Endodermal cell (in vitro differentiated cells): Measurements from ENCODE around the gene ZNF701. TPM values are rescaled to one million over a fixed set of nuclear protein-coding genes. Genes with fewer than 3 reads are reported as not detected.
"Not testable (repeated sequence)": the region's sequence is repeated elsewhere in the genome, so short reads cannot be mapped to it uniquely, and the experiment has no call there.

Source experiments
- DNase-seq: peaks from one replicate; pipeline ENCODE4 v3.0.0-alpha.2; 2017
- H3K27ac ChIP-seq: 2 replicates; pipeline ENCODE4 v1.5.1; 2013; ENCODE audit warnings: mild to moderate bottlenecking, low read depth, low read length, moderate library complexity
- H3K27me3 ChIP-seq: 2 replicates; pipeline ENCODE4 v1.6.1; 2013; ENCODE audit warnings: mild to moderate bottlenecking, low read length, moderate library complexity; ENCODE audit not compliant: insufficient read depth, control insufficient read depth, poor library complexity, severe bottlenecking
- H3K36me3 ChIP-seq: 2 replicates; pipeline ENCODE4 v1.7.0; 2013; ENCODE audit warnings: mild to moderate bottlenecking, low read length, moderate library complexity; ENCODE audit not compliant: control insufficient read depth, insufficient read depth
- H3K4me1 ChIP-seq: one replicate; pipeline ENCODE4 v1.7.0; 2013; ENCODE audit warnings: low read length; ENCODE audit not compliant: control insufficient read depth, insufficient read depth
- H3K4me3 ChIP-seq: 2 replicates; pipeline ENCODE4 v1.5.1; 2013; ENCODE audit warnings: mild to moderate bottlenecking, low read length, moderate library complexity
- H3K9ac ChIP-seq: 2 replicates; pipeline ENCODE4 v1.6.1; 2013; ENCODE audit warnings: mild to moderate bottlenecking, low read length, moderate library complexity; ENCODE audit not compliant: poor library complexity, severe bottlenecking; ENCODE audit errors: extremely low read depth
- H3K9me3 ChIP-seq: 2 replicates; pipeline ENCODE4 v1.6.1; 2013; ENCODE audit warnings: mild to moderate bottlenecking, low read length, moderate library complexity; ENCODE audit not compliant: control insufficient read depth
- H3K27ac Mint-ChIP-seq: 2 replicates; pipeline ENCODE4 v1.8.0; 2020; ENCODE audit warnings: mixed read lengths
- H3K27me3 Mint-ChIP-seq: 2 replicates; pipeline ENCODE4 v1.8.0; 2021; ENCODE audit warnings: mild to moderate bottlenecking, mixed read lengths; ENCODE audit not compliant: insufficient read depth
- H3K36me3 Mint-ChIP-seq: 2 replicates; pipeline ENCODE4 v1.8.0; 2020; ENCODE audit warnings: low read depth, mixed read lengths
- H3K4me1 Mint-ChIP-seq: 2 replicates; pipeline ENCODE4 v1.8.0; 2020; ENCODE audit warnings: mixed read lengths
- H3K4me3 Mint-ChIP-seq: 2 replicates; pipeline ENCODE4 v1.8.0; 2020; ENCODE audit warnings: mild to moderate bottlenecking, moderate library complexity, mixed read lengths
- H3K9me3 Mint-ChIP-seq: 2 replicates; pipeline ENCODE4 v1.8.0; 2020; ENCODE audit warnings: mild to moderate bottlenecking, mixed read lengths
- WGBS, 2 experiments: methylation state at CpG; one replicate each; pipeline versions ENCODE4 v1.1.5 to v1.1.7; 2013; ENCODE audit warnings: missing lambda C conversion rate in 2 of 2, mixed read lengths in 1 of 2; ENCODE audit not compliant: insufficient coverage in 1 of 2, insufficient read length in 1 of 2; 5-methylcytosine and 5-hydroxymethylcytosine counted together
- total RNA-seq, 2 donors: library from RNA; stranded (reverse); fragmentation: NEBNext Ultra II Directional in 1 of 2; extraction: Animal tissue kit (Norgen Biotek cat#: 25700) in 1 of 2; gene quantifications; 2 replicates in 1 of 2; 3 replicates in 1 of 2; pipeline ENCODE4 v1.2.1, GENCODE V29; 2021
- TF ChIP-seq, protein P1 (sequence below): fragments of 200-600 bp; sonication (generic); conservative IDR thresholded peaks from 2 replicates; pipeline ENCODE4 v1.5.0; 2021; ENCODE audit warnings: antibody characterized with exemption, mild to moderate bottlenecking

ZNF701 gene
- total RNA-seq, 2 donors from 2014 or later: 42.0 to 45.3 TPM

DNA sequence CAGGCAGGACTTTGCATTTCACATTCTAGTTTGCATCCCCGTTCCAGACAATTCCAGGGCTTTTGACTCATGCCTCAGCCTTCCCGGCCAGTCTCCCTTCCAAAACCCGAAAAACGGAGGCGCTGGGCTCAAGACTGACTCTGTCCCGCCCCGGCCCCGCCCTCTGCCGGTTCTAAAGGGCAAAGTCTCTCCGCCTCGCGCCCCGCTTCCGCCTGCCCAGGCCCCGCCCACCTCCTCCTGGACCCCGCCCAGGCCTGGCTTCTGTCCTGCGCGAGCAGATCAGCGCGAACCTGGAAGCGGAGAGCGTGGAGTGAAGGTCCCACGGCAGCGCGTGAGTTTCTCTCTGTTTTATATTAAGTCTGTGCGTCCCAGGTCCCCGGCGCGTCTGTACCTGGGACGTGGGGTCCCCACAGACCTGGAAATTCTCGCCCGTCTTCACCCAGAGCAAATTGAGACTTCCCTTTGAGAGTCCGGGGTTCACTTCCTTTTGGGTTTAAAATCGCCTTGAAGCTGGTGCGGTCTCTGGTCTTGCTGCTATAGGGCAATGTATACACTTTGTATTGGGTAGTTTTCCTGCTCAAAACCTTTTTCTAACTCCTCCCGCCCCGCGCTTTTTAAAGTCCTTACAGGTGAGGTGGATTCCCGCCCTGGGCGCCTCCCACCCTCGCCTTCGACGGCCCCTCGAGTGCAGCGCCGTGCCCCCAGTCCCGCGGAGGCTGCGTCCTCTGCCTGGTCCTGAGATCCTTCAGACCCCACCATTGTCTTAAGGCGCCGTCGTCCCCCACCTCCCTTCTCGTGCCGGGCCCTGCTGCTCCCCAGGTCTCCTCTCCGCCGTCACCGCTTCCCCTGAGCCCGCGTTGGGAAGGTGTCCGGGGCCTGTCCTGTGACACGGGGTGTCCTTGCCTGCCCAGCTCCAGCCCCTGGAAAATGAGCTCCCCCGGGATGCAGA, 31.2 kb downstream of the ZNF701 start:
- TF ChIP-seq, protein P1, sequence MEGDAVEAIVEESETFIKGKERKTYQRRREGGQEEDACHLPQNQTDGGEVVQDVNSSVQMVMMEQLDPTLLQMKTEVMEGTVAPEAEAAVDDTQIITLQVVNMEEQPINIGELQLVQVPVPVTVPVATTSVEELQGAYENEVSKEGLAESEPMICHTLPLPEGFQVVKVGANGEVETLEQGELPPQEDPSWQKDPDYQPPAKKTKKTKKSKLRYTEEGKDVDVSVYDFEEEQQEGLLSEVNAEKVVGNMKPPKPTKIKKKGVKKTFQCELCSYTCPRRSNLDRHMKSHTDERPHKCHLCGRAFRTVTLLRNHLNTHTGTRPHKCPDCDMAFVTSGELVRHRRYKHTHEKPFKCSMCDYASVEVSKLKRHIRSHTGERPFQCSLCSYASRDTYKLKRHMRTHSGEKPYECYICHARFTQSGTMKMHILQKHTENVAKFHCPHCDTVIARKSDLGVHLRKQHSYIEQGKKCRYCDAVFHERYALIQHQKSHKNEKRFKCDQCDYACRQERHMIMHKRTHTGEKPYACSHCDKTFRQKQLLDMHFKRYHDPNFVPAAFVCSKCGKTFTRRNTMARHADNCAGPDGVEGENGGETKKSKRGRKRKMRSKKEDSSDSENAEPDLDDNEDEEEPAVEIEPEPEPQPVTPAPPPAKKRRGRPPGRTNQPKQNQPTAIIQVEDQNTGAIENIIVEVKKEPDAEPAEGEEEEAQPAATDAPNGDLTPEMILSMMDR: peak; percentile 67
- H3K4me3 ChIP-seq: peak overlapping the region; percentile 97
- DNase-seq: peak; percentile 98
- no peaks in the 10 kb centered on the region for H3K27me3 ChIP-seq
- H3K36me3 Mint-ChIP-seq: peaks cover 60% of the 10 kb centered on the region
- peak overlapping the region; percentile 80 for H3K4me3 Mint-ChIP-seq
- H3K9me3 Mint-ChIP-seq: peaks cover 13% of the 10 kb centered on the region
- peaks cover 31% of the 10 kb centered on the region for H3K9me3 ChIP-seq
- WGBS, 2 experiments: 0 to 1% methylated on average over 20 to 62 of the region's 62 CpGs
- H3K4me1 ChIP-seq: peaks cover 4% of the 10 kb centered on the region
- H3K4me1 Mint-ChIP-seq: peaks cover 36% of the 10 kb centered on the region
- peak overlapping the region; percentile 86 for H3K27ac Mint-ChIP-seq
- no peak overlapping the region for H3K27ac ChIP-seq
- peak overlapping the region; percentile 71 for H3K9ac ChIP-seq
- no peaks in the 10 kb centered on the region for H3K27me3 Mint-ChIP-seq
- peaks cover 43% of the 10 kb centered on the region for H3K36me3 ChIP-seq

DNA sequence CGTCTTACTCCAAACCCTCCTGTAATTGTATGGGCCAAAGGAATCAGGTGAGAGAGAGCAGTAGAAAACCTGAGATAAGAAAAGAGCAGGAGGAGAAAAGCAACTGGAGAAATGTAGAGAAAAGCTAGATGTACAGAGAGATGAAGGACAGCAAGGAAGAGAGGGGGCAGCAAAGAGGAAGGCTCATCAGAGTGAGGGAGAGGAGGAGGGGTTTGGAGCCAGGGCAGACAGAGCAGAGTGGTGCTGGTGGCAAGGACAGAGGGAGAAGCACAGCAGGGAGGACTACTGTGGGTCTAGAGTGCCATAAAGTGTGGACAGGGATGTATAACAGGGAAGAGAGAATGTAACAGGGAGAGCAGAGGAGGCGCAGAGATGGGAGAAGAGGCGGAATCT, 31.9 kb downstream of the ZNF701 start:
- TF ChIP-seq, protein P1: peak; percentile 56
- Mint-ChIP-seq H3K27ac (peak overlapping the region; percentile 86), H3K4me1 (peaks cover 37% of the 10 kb centered on the region), H3K36me3 (peaks cover 58% of the 10 kb centered on the region), H3K4me3 (peak overlapping the region; percentile 80)
- Histone ChIP-seq H3K36me3 (peaks cover 38% of the 10 kb centered on the region), H3K9me3 (peaks cover 24% of the 10 kb centered on the region), H3K9ac (peak overlapping the region; percentile 71), H3K4me3 (peak overlapping the region; percentile 97)
- H3K27ac ChIP-seq, H3K27me3 Mint-ChIP-seq, H3K4me1 ChIP-seq, H3K27me3 ChIP-seq, H3K9me3 Mint-ChIP-seq: not testable (repeated sequence)
- DNase-seq: peak; percentile 59
- 58 to 100% methylated on average over 2 to 3 of the region's 3 CpGs for WGBS, 2 experiments

DNA sequence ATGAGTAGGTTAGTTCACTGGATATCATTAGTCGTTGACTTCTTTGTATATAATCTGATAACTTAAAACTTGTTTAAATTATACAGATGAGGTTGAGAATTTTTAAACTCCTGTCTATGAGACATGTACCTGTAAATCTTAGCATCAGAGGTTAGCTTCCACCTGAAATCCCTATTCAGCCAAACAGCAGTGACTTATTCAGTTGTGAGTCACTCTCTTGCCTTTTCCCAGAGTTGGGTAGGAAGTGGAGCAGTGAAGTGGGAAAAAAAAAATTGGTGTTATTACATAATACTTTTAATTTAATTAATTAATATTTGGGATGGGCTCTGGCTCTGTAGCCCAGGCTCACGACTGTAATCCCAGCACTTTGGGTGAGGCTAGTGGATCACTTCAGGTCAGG, 32.9 kb downstream of the ZNF701 start:
- Histone ChIP-seq H3K27ac (no peak overlapping the region), H3K4me3 (peak overlapping the region; percentile 97), H3K9ac (no peak overlapping the region), H3K27me3 (no peaks in the 10 kb centered on the region), H3K36me3 (peaks cover 29% of the 10 kb centered on the region), H3K4me1 (peaks cover 4% of the 10 kb centered on the region), H3K9me3 (peaks cover 15% of the 10 kb centered on the region)
- DNase-seq: no peak
- 86 to 98% methylated on average over 1 to 2 of the region's 2 CpGs for WGBS, 2 experiments
- H3K4me3 Mint-ChIP-seq: peak overlapping the region; percentile 80
- no peaks in the 10 kb centered on the region for H3K27me3 Mint-ChIP-seq
- H3K36me3 Mint-ChIP-seq: peaks cover 49% of the 10 kb centered on the region
- H3K4me1 Mint-ChIP-seq: peaks cover 37% of the 10 kb centered on the region
- TF ChIP-seq, protein P1: no peak
- H3K27ac Mint-ChIP-seq: no peak overlapping the region
- H3K9me3 Mint-ChIP-seq: no peaks in the 10 kb centered on the region
